Hepatocyte (in vitro differentiated cells): ENCODE data around the gene SCAPER.

ENCODE experiments used
- CTCF ChIP-seq: fragments of 200-600 bp; sonication (generic); IDR thresholded peaks from 2 replicates; pipeline ENCODE4 v1.5.1; 2016; ENCODE audit warnings: antibody characterized with exemption, mild to moderate bottlenecking; ENCODE audit not compliant: poor library complexity
- EZH2 ChIP-seq: fragments of 200-600 bp; sonication (generic); IDR thresholded peaks from 2 replicates; pipeline ENCODE4 v1.6.1; 2016; ENCODE audit warnings: antibody characterized with exemption, mild to moderate bottlenecking, borderline replicate concordance
- EZH2phosphoT487 ChIP-seq: fragments of 200-600 bp; sonication (generic); IDR thresholded peaks from one replicate; pipeline ENCODE4 v1.6.1; 2018; ENCODE audit warnings: antibody characterized with exemption, mild to moderate bottlenecking, low read depth, moderate library complexity; ENCODE audit not compliant: unreplicated experiment, severe bottlenecking

DNA sequence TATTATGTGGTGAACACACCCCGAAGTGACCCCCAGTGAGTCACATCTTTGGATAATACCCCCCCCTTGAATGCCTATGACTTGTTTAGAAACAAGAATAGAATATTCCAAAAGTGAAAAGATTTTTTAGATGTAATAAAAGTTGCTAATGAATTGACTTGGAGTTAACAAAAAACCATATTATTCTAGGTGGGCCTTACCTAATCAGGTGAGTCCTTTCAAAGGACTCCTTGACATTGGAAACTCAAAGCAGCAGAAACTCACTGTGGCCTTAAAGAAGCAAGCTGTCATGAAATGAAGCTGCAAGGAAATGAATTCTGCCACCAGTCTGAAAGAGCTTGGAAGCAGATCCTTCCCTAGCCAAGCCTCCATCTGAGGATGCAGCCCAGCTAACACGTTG lies 579.4 kb downstream of the SCAPER start:
- TF ChIP-seq CTCF, result no peak
- no peak for TF ChIP-seq EZH2
- TF ChIP-seq EZH2phosphoT487, result no peak
